Frontal cortex (tissue), 4 donors: ENCODE data around the gene FLYWCH1. TPM values are rescaled to one million over a fixed set of nuclear protein-coding genes. Genes with fewer than 3 reads are reported as not detected.

ENCODE experiments used
- DNase-seq, 2 donors: peaks; one replicate each; pipeline ENCODE4 v3.0.0; 2012; ENCODE audit warnings: low spot score in 2 of 2
- FAIRE-seq: peaks from 2 replicates; lab custom pipeline; 2012; peaks lifted over from hg19 to GRCh38; lab: Jason Lieb, UNC
- total RNA-seq: library from RNA; depleted of rRNA; stranded (reverse); fragments of >200 nt; gene quantifications from one replicate; pipeline ENCODE4 v1.2.3, GENCODE V29; 2014
- donor health status: control.
- donor health status: control.
- donor health status: control.

The FLYWCH1 gene
- total RNA-seq, 1 donor from 2014 or later: 22.8 TPM

DNA sequence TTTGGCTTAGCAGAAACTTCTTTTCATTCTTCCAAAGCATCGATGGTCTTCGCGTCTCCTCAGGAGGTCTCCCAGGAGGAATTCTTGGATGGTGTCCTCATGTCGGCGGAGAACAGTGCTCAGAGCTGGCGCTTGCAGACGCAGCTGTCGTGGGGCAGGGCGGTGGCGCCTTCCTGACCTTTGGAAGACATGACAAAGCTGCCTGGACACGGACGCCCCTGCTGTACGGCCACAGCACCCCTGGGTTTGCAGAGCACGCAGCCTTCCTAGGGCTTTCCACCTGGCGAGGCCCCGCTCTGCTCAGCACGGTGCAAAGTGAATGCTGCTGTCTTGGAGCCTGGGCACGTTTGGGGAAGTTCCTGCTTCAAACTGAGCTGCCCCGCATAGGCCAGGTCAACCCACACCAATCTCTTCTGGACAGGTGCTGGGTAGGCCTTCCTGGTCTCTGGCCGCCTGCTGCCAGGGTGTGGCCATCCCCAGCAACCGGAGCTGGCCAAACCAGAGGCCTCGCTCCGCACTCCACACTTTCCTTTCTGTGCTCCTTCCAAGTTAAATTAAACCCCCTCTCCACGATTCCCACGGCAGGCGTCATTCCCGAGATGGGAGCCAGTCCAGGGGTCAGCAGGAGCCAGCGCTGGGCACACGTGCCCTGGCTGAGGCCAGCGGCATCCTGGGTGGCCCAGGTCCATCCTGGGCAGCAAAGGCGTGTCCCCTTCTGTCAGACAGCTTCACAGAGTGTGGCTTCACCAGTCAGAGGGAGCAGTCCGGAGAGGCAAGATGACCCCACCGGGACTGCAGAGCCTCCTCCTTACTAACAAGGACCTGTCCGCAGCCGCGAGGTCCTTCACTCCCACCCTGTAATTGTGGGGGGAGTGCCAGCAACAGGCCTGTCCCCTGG lies 37.3 kb downstream of the FLYWCH1 start:
- FAIRE-seq: no peak

DNA sequence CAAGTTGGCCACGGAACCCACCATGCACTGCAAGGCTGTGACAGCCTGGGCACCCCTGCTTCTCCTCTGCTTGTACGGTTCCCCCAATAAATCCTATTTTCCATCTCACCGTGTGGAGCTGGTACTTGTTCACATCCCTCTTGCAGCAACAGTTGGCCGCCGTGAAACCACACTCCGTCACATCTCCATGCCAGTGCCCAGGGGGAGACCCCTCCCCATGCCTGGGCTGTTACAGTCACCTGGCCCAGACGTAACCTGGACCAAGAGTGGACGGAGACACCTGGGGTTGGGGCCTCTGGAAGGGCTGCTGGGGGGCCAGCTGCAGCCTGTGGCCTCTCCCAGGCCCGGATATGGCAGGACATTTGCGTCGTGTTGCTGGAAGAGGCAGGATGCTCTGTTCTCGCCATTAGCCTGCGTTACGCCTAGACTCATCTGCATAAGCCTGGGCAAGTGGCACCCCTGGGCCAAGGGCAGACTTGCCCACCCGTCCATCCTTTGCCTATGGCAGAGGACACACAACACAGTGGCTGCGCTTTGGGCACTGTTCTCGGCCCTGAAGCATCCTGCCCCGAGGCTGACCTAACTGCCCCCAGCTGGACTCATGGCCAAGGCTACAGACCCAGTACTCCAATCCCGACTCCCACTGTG lies 38.1 kb downstream of the FLYWCH1 start:
- DNase-seq: no peak
- FAIRE-seq: no peak

More for the DNA sequence above, 37.3 kb downstream of the FLYWCH1 start:
- DNase-seq: no peak

GRCh38 chr16:2950353-2950724 lies 38.6 kb downstream of the FLYWCH1 start:
- no peak for DNase-seq
- no peak for FAIRE-seq

DNA sequence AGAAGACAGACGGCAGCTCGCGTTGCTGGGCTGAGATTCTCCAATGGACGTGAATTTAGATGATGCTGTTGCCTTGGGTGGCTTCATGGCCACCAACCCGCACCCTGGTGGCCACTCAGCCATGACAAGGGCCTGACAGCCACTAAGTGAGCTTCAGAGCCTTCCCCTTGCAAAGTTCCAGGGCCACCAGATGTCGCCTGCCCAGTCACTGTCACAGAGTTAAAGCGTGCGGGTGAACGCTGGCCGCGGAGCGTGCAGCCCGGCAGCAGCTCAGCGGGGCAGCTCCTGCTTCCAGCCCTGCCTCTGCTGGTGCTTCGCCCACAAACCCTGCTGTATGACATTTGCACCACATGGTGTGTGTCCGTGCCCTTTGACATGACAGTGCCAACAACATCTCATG lies 39.0 kb downstream of the FLYWCH1 start:
- FAIRE-seq (no peak), DNase-seq (no peak)

DNA sequence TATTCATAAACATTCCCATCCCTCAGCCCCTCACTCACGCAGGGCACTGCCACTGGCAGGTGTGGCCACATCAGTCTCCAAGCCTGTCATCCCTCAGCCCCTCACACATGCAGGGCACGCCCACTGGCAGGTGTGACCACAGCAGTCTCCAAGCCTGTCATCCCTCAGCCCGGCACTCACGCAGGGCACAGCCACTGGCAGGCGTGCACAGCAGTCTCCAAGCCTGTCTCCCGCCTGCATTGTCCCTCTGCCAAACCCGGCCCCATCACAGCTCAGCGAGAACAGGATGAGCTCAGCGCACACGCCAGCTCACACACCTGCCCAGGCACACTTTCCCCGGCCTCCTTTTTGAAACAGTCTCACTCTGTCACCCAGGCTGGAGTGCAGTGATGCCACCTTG lies 40.9 kb downstream of the FLYWCH1 start:
- no peak for DNase-seq
- FAIRE-seq: no peak

DNA sequence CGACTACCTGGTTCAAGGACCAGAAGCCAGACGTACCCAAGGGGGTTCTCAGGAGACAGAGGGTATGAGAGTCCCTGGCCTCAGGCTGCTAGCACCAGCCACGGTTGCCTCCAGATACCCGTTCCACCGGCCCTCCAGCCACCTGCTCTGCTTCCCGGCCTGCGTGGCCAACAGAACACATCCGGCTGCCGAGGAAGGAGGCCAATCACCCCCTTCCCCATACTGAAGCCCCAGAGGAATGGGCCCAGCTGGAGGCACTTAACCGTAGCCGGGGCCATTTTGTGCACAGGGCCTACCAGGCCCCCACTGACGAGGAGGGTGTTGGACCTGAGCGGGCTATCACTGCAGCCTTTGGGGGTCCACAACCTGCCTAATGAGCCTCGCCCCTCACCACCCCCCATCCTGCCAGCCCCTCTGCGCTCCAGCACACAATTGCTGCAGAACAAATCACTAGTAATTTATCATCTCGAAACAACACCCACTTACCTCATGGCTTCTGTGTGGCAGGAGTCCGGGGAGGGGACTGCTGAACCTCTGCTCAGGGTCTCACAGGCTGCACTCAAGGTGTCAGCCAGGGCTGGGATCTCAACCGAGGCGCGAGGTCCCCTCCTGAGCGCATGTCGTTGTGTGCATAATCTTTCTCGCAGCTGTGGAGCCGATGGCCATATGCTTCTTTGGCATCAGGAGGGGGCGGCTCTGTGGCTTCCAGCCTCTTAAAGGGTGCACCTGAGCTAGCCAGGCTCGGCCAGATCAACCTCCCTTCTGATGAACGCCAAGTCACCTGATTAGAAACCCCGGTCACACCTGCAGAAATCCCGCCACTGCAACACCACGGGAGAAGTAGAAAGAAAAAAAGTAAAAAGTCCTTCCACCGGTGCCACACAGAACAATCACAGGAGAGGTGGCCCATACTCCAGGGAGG lies 42.2 kb downstream of the FLYWCH1 start:
- FAIRE-seq (no peak), DNase-seq (no peak)

DNA sequence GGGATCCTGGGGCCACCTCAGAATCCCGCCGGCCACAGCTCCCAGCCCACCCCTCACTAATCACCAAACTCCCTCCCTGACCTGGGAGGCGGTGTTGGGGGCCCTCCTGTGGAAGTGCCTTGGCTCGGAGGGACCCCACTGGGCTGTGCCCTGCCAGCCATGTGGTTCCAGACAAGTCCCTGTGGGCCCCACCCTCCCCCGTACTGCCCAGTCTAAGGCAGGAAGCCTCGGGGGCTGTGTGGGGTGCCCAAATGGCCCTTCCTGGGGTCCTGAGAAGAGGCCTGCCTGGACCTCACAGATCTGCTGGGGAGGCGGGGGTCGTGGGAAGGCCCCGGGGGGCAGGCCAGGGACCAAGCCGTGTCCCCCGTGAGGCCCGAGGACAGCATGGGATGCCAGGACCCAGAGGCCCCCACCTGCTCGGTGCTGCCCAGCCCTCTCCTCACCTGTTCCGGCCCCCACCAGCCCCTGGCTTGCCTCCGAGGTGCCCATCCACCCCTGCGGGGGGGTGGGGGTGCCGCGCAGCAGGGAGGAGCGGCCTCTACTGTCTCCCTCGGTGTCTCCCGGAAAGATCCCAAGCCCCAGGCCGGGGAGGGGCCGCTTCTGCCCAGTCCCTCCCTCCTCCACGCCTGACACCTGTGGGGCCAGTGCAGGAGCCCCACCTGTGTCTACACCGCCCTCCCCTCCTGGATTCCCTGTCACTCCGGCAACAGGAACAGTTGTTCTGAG lies 43.1 kb downstream of the FLYWCH1 start:
- DNase-seq: no peak
- FAIRE-seq: no peak

GRCh38 chr16:2955438-2955778 lies 43.7 kb downstream of the FLYWCH1 start:
- FAIRE-seq: no peak
- no peak for DNase-seq

GRCh38 chr16:2955779-2956578 lies 44.2 kb downstream of the FLYWCH1 start:
- FAIRE-seq: no peak

DNA sequence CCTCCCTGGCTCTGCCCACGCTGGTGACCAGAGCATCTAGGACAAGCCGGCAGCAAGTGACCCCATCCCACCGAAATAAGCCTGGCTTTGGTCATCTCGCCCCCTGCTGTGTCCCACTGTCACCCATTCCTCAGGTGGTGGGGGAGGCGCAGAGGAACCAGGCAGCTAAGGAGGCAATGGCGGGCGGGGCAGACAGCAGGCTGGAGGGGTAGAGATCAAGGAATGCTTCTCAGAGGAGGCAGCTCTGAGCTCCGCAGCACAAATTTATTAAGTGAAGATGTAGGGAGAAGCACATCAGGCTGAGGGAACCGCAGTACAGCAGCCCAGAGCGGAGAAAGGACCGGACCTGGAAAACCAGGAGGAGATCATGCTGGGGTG lies 44.8 kb downstream of the FLYWCH1 start:
- FAIRE-seq: no peak

More at GRCh38 chr16:2955779-2956578, 44.2 kb downstream of the FLYWCH1 start:
- no peak for DNase-seq

DNA sequence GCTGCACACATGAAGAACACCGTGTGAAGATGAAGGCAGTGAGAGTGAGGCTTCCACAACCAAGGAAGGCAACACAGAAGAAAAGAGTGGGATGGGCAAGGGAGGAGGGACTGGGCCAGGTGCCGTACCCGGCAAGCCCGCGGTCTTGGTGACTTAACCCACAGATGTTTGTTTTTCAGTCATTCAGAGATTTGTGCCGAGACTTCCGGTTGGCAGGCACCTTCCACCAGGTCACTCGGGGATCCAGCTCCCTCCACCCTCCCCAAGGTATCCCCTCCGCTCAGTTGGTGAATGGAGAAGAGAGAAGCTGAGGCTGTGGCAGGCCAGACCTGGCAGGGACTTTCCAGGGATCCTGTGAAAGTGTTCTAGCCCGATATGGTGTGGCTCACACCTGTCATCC lies 47.5 kb downstream of the FLYWCH1 start:
- DNase-seq: no peak
- FAIRE-seq: no peak

More for the DNA sequence above, 44.8 kb downstream of the FLYWCH1 start:
- no peak for DNase-seq

DNA sequence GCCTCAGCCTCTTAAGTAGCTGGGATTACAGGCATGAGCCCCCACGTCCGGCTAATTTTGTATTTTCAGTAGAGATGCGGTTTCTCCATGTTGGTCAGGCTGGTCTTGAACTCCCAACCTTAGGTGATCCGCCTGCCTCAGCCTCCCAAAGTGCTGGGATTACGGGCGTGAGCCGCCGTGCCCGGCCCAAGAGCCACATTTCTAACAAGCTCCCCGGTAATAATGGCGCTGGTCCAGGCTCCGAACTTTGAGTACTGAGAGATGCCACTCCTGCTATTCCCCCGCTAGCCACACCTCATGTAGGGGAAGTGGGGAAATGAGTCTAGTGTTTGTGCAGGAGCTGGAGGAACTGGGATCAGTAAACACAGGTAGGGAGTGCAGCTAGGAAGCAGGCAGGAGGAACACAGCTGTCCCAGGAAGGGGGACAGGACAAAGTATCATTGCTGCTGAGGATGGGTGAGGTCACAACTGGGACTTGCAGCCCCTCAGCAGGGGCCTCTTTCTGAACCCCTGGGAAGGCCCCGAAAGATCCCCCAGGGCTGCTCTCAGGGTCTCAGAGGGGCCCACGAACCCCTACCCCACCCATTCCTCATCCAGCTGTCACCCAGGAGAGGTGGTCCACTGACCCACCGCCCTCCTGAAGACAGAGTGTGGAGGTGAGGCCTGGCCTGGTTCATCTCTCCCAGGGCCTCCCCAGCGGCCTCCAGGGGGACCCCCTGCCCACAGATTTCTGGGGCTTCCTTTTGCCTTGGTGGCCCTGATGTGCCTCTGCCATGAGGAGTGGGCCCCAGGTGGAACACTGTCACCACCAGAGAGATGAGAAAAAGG lies 48.7 kb downstream of the FLYWCH1 start:
- DNase-seq: no peak
- FAIRE-seq: no peak

DNA sequence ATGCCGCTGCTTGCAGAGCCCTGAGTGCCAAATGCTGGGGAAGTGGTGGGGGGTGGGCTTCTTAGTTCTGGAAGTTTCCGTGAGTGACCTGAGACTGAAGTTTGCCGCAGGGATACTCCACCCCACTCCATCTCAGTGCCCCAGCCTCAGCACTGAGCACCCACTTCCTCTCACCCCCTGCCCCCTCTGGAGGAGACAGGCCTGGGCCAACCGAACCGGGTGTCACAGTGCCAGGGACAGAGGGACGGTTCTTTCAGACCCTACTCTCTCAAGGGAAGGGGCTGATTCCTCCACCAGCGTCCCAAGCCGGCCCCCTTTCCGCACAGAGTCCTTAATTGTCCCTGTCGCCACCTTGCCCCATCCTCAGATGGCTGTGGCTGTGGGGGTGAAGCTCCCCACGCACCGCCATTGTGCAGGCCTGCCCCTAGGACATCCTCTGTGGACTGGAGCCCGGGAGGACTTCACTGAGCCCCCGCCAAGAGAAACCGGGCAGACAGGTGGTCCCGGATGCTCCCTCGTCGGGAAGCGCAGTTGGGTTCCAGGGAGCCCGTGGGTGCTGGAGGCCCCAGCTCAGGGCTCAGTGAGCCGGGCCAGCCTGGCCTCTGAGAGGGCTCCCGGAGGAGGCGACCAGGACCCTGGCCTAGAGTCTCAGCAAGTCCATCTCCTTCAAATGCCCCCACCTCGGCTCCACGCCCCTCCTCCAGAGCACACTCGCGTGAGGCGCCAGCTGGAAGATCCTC lies 50.8 kb downstream of the FLYWCH1 start:
- DNase-seq (no peak), FAIRE-seq (no peak)

DNA sequence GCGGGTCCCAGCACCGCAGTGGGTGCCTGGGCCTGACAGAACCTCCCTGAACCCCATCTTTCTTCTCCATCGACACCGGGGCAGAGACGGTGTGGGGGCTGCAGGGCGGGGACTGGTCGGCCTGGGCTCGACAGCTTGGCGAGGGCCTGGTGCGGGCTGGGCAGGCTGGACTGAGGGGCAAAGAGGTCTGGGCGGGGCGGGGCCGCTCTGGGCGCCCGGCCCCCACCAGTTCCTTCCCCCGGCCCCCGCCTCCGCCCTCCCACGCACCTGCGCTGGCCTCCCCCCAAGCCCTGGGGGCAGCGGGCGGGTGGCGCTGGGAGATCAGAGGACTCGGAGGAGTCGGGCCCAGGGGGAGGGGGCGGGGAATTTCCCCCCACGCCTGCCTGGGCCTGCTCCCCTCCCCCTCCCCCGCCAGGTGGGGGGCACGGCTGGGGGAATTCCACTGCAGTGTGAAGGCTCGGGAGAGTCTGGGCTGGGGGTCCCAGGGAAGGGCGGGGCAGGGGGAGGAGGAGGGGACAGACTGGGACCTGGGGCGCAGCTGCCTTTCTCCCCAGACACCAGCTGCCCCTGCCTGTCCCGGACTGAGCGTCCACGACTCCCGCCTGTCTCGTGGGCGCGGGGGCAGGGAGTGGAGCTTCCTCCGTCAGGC lies 51.5 kb downstream of the FLYWCH1 start:
- DNase-seq: no peak
- FAIRE-seq: no peak

DNA sequence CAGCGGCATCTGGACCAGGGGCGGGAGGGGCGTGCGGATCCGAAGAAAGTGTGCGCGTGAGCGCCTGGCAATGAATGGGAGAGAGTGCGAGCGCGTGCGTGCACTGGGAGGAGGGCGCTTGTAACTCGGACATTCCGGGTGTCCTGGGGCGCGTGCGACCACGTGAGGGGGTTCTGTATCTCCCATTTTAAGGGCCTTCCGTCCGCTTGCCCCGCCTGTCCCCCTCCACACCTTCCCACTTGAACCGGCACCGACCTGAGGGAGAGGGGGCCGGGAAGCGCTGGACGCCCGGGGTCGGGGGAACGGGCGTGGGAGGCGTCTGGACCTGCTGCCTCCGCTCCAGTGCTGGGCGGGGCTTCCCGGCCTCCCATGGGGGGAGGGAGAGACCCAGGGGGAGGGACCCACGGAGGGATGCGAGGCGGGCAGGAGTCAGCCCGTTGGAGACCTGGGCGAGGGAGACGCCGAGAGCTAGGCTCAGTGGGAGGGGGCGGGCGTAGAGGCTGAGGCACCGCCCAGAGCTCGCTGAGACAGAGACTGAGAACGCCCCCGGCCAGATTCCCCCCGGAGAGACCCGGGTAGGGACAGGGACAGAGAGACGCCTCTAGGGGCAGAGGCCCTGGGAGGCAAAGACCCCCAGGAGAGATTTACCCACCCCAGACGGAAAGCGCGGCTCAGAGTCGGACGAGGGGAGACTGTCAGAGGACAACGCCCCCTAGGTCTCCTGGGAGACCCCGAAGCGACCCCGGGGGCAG lies 52.2 kb downstream of the FLYWCH1 start, which contains the start of gene KREMEN2:
TSS of gene KREMEN2 (plus strand) at position 553 of the 752 bp plus-strand sequence. CDS start 246 bp downstream, outside the sequence.
- FAIRE-seq: no peak
- DNase-seq: no peak
